Right atrium auricular region (tissue), 2 donors: ENCODE data around the gene GKN1. TPM values are rescaled to one million over a fixed set of nuclear protein-coding genes. Genes with fewer than 3 reads are reported as not detected.

Experiments used
- DNase-seq: peaks from one replicate; pipeline ENCODE4 v3.0.0-alpha.2; 2019; ENCODE audit warnings: low spot score
- H3K27ac ChIP-seq, 2 donors: fragments of 200-600 bp; sonication (generic); 1 replicate in 1 of 2; 2 replicates in 1 of 2; pipeline ENCODE4 v1.5.1; 2016 to 2019
- H3K27me3 ChIP-seq, 2 donors: fragments of 200-600 bp; sonication (generic); one replicate each; pipeline versions ENCODE4 v1.5.1 to v1.6.0; 2017 to 2019
- H3K36me3 ChIP-seq: fragments of 200-600 bp; sonication (generic); one replicate; pipeline ENCODE4 v1.5.1; 2016
- H3K4me1 ChIP-seq, 2 donors: fragments of 200-600 bp; sonication (generic); one replicate each; pipeline versions ENCODE4 v1.5.1 to v1.6.0; 2017 to 2019
- H3K4me3 ChIP-seq, 2 donors: fragments of 200-600 bp; sonication (generic); 1 replicate in 1 of 2; 2 replicates in 1 of 2; pipeline ENCODE4 v1.5.1; 2017 to 2019; ENCODE audit warnings: mild to moderate bottlenecking in 1 of 2, moderate library complexity in 1 of 2
- H3K9me3 ChIP-seq, 2 donors: fragments of 200-600 bp; sonication (generic); one replicate each; pipeline ENCODE4 v1.5.1; 2019
- CTCF ChIP-seq, 2 donors: fragments of 200-600 bp; sonication (generic); IDR thresholded peaks; one replicate each; pipeline ENCODE4 v1.5.1; 2019; ENCODE audit warnings: antibody characterized with exemption in 2 of 2
- total RNA-seq, 2 donors: library from RNA; depleted of rRNA; stranded (reverse); fragments of >200 nt; gene quantifications; one replicate each; pipeline ENCODE4 v1.1.0, GENCODE V29; 2016

GKN1 gene
- total RNA-seq, 2 donors from 2014 or later, result not detected

GRCh38 chr2:69007603-69008002 lies 33.2 kb downstream of the GKN1 start:
- no peaks in the 10 kb centered on the region for H3K27me3 ChIP-seq
- no peak overlapping the region for H3K4me3 ChIP-seq
- DNase-seq, result no peak
- H3K36me3 ChIP-seq, result no peaks in the 10 kb centered on the region
- no peak for TF ChIP-seq CTCF (IDR thresholded peaks at IDR 0.05)
- no peaks in the 10 kb centered on the region for H3K9me3 ChIP-seq
- H3K4me1 ChIP-seq, result peaks cover 0 to 13% of the 10 kb centered on the region in 2 donors
- no peak overlapping the region for H3K27ac ChIP-seq

GRCh38 chr2:69010437-69011194 lies 36.2 kb downstream of the GKN1 start:
- no peaks in the 10 kb centered on the region for H3K36me3 ChIP-seq
- H3K4me1 ChIP-seq, result peaks cover 0 to 28% of the 10 kb centered on the region in 2 donors
- no peaks in the 10 kb centered on the region for H3K9me3 ChIP-seq
- peaks cover 0 to 4% of the 10 kb centered on the region in 2 donors for H3K27me3 ChIP-seq
- DNase-seq, result no peak
- H3K27ac ChIP-seq, result no peak overlapping the region
- no peak overlapping the region for H3K4me3 ChIP-seq
- TF ChIP-seq CTCF (IDR thresholded peaks at IDR 0.05), result no peak

DNA sequence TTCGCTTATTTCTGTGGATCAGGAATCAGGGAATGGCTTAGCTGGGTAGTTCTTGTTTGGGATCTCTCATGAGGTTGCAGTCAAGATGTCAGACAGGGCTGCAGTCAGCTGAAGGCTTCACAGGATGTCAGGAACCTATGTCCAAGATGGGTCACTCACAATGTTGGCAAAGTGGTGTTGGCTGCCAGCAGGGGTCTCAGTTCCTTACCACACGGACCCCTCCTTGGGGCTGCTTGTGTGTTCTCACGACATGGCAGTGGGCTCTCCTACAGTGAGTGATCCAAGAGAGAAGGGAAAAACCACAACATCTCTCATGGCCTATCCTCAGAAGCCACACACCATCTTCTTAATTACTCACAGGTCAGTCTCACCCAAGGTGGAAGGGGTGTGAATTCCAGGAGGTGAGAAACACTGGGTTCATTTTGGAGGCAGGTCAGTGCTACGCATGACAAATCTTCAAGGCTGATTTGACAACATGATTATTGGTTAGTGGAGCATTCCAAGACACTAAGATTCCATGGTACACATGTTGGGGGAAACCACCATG lies 37.2 kb downstream of the GKN1 start:
- no peak for TF ChIP-seq CTCF (IDR thresholded peaks at IDR 0.05)
- H3K27me3 ChIP-seq, result peaks cover 0 to 4% of the 10 kb centered on the region in 2 donors
- DNase-seq, result no peak
- H3K4me3 ChIP-seq, result no peak overlapping the region
- H3K27ac ChIP-seq, result no peak overlapping the region
- peaks cover 0 to 25% of the 10 kb centered on the region in 2 donors for H3K4me1 ChIP-seq
- no peaks in the 10 kb centered on the region for H3K9me3 ChIP-seq
- no peaks in the 10 kb centered on the region for H3K36me3 ChIP-seq

DNA sequence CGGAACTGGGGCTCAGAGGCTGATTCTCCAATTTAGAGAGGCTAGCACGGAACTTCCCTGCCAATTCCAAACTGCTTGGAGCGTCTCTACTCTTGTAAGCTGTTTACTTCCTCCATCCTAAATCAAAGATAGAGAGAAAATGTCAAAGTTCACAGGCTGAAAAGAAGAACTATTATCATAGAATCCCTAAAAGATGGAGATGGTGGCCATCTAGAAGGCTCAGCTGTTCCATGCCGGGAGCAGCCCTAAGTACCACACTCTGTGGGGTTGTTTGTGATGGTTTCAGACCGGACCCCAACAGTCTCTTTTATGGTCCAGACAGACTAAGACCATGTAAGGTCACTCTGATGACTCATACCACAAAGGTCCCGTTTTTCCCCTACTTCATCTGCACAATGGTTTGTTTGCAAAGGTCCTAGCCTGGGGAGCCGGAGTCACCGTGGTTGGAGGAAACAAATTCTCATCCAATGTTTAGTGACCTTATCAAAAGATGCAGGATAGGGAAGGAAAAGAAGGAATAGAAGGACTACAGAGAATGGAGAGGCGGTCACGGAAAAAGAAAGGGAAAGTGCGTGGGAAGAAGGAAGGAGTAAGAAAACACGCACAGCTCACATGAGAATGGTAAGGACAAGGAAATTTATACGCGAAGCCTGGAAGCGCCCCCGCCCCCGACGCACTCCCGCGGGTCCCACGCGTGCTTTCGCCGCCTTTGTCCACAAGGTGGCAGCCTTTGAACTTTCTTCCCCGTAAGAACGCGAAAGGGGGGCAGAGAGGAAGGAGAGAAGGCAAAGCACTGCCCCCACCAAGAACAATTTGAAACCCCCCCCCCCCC lies 38.1 kb downstream of the GKN1 start:
- no peaks in the 10 kb centered on the region for H3K36me3 ChIP-seq
- peaks cover 0 to 25% of the 10 kb centered on the region in 2 donors for H3K4me1 ChIP-seq
- peak overlapping the region in 1 of 2 donors; percentile 77 for H3K27ac ChIP-seq
- peak overlapping the region; percentile 66 to 67 for H3K4me3 ChIP-seq
- H3K27me3 ChIP-seq, result peaks cover 0 to 4% of the 10 kb centered on the region in 2 donors
- DNase-seq, result peak; percentile 72
- no peaks in the 10 kb centered on the region for H3K9me3 ChIP-seq
- peak; percentile 80 to 86 for TF ChIP-seq CTCF (IDR thresholded peaks at IDR 0.05)

- no peaks in the 10 kb centered on the region for H3K9me3 ChIP-seq
- peaks cover 0 to 4% of the 10 kb centered on the region in 2 donors for H3K27me3 ChIP-seq
- peak within 1 kb of the TSS; percentile 77 to 79 for H3K27ac ChIP-seq
- no peaks in the 10 kb centered on the region for H3K36me3 ChIP-seq
- no peak for DNase-seq
- peaks cover 0 to 31% of the 10 kb centered on the region in 2 donors for H3K4me1 ChIP-seq
- TF ChIP-seq CTCF (IDR thresholded peaks at IDR 0.05), result peak in 1 of 2 donors; percentile 29
- peak within 1 kb of the TSS; percentile 66 to 67 for H3K4me3 ChIP-seq
Observed at GRCh38 chr2:69013142-69013839, 38.9 kb downstream of the GKN1 start, which contains the start of gene ANTXR1. Gene ANTXR1 (plus strand): TSS chr2:69013179. CDS start chr2:69013500, 321 bp downstream.
